Osteoblast (primary cell): ENCODE measurements around the gene COX11. TPM values are rescaled to one million over a fixed set of nuclear protein-coding genes. Genes with fewer than 3 reads are reported as not detected.

Experiments used
- DNase-seq: peaks from one replicate; pipeline ENCODE4 v3.0.0; 2011; ENCODE audit warnings: low spot score, mixed read lengths; ENCODE audit not compliant: insufficient read length; ENCODE audit errors: missing footprints
- H2AFZ ChIP-seq: 2 replicates; pipeline ENCODE4 v1.6.0; 2011; ENCODE audit warnings: mild to moderate bottlenecking, low read length
- H3K27ac ChIP-seq: 2 replicates; pipeline ENCODE4 v1.5.1; 2011; ENCODE audit warnings: mild to moderate bottlenecking, low read depth, low read length, moderate library complexity
- H3K27me3 ChIP-seq: 2 replicates; pipeline ENCODE4 v1.6.0; 2012; ENCODE audit warnings: mild to moderate bottlenecking, control low read depth, inconsistent platforms, low read length, moderate library complexity; ENCODE audit not compliant: insufficient read depth
- H3K36me3 ChIP-seq: 2 replicates; pipeline ENCODE4 v1.5.1; 2011; ENCODE audit warnings: mild to moderate bottlenecking, low read length, control low read depth, moderate library complexity; ENCODE audit not compliant: insufficient read depth
- H3K4me1 ChIP-seq: 2 replicates; pipeline ENCODE4 v1.5.1; 2011; ENCODE audit warnings: mild to moderate bottlenecking, low read length, control low read depth, moderate library complexity; ENCODE audit not compliant: insufficient read depth
- H3K4me2 ChIP-seq: 2 replicates; pipeline ENCODE4 v1.6.0; 2011; ENCODE audit warnings: mild to moderate bottlenecking, low read length; ENCODE audit not compliant: insufficient read depth
- H3K4me3 ChIP-seq: fragments of 200-600 bp; sonication (generic); 3 replicates; pipeline ENCODE4 v1.5.1; 2012; ENCODE audit warnings: mild to moderate bottlenecking, low read length, inconsistent platforms; ENCODE audit not compliant: insufficient read depth
- H3K79me2 ChIP-seq: 2 replicates; pipeline ENCODE4 v1.6.0; 2012; ENCODE audit warnings: mild to moderate bottlenecking, low read length, control low read depth, inconsistent platforms; ENCODE audit not compliant: insufficient read depth
- H3K9me3 ChIP-seq: 2 replicates; pipeline ENCODE4 v1.5.1; 2011; ENCODE audit warnings: low read depth, low read length, control low read depth
- H4K20me1 ChIP-seq: 2 replicates; pipeline ENCODE4 v1.6.0; 2012; ENCODE audit warnings: mild to moderate bottlenecking, low read length, control low read depth; ENCODE audit not compliant: insufficient read depth
- total RNA-seq: library from RNA; depleted of rRNA; stranded (reverse); fragments of >200 nt; gene quantifications from 2 replicates; pipeline ENCODE4 v1.2.3, GENCODE V29; 2012
- TF ChIP-seq, protein P1 (sequence below): IDR thresholded peaks from 2 replicates; pipeline ENCODE4 v1.5.1; 2011; ENCODE audit warnings: mild to moderate bottlenecking, low read depth, low read length, moderate library complexity; ENCODE audit errors: extremely low read depth

Gene COX11
- total RNA-seq, 1 donor = 38.7 TPM

DNA sequence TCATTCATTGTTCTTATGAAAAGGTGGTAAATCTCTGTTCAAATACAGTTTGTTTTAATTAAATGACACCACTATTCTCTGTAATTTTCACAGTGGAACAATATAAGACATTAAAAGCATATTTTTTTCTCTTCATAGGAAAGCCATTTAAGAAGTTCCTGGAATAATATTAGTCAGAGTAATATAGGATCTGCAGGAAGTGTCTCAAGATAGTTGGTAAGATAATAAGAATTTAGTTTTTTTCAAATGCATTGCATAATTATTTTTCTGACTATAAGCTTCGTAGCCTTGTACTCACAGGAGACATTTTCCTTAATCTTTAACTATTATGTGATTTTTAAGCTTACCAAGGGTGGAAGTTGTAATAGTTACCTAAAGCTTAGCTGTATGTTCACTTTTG is 17.0 kb upstream of the COX11 start:
- Histone ChIP-seq H2AFZ (no peak overlapping the region), H3K79me2 (peaks cover 2% of the 10 kb centered on the region), H3K9me3 (no peaks in the 10 kb centered on the region), H3K4me3 (no peak overlapping the region), H3K27me3 (no peaks in the 10 kb centered on the region), H4K20me1 (no peaks in the 10 kb centered on the region), H3K36me3 (no peaks in the 10 kb centered on the region), H3K27ac (no peak overlapping the region), H3K4me1 (peaks cover 3% of the 10 kb centered on the region), H3K4me2 (no peak overlapping the region)
- TF ChIP-seq, protein P1, sequence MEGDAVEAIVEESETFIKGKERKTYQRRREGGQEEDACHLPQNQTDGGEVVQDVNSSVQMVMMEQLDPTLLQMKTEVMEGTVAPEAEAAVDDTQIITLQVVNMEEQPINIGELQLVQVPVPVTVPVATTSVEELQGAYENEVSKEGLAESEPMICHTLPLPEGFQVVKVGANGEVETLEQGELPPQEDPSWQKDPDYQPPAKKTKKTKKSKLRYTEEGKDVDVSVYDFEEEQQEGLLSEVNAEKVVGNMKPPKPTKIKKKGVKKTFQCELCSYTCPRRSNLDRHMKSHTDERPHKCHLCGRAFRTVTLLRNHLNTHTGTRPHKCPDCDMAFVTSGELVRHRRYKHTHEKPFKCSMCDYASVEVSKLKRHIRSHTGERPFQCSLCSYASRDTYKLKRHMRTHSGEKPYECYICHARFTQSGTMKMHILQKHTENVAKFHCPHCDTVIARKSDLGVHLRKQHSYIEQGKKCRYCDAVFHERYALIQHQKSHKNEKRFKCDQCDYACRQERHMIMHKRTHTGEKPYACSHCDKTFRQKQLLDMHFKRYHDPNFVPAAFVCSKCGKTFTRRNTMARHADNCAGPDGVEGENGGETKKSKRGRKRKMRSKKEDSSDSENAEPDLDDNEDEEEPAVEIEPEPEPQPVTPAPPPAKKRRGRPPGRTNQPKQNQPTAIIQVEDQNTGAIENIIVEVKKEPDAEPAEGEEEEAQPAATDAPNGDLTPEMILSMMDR = no peak
- DNase-seq = no peak

DNA sequence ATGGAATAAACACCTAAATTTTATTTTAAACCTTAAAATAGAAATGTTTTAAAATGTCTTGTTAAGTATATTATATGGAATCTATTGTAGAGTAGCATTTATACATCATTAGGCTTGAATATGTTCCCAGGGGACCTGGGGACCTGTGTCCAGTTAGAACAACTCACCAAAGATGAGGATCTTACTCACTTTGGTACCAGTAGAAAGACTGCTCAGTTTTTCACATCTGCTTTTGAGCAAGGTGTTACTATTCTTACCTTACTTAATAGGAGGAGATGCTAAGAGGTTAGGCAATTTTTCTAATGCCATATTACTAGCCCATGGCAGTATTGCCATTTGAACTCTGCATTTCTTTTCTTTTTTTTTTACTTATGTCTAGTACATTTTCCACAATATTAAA is 14.8 kb upstream of the COX11 start:
- Histone ChIP-seq H3K79me2 (peaks cover 6% of the 10 kb centered on the region), H3K36me3 (no peaks in the 10 kb centered on the region), H3K4me3 (no peak overlapping the region), H3K27me3 (no peaks in the 10 kb centered on the region), H3K4me1 (peaks cover 3% of the 10 kb centered on the region), H3K27ac (no peak overlapping the region), H2AFZ (no peak overlapping the region), H3K4me2 (no peak overlapping the region), H3K9me3 (no peaks in the 10 kb centered on the region), H4K20me1 (no peaks in the 10 kb centered on the region)
- no peak for DNase-seq
- TF ChIP-seq, protein P1 = no peak

DNA sequence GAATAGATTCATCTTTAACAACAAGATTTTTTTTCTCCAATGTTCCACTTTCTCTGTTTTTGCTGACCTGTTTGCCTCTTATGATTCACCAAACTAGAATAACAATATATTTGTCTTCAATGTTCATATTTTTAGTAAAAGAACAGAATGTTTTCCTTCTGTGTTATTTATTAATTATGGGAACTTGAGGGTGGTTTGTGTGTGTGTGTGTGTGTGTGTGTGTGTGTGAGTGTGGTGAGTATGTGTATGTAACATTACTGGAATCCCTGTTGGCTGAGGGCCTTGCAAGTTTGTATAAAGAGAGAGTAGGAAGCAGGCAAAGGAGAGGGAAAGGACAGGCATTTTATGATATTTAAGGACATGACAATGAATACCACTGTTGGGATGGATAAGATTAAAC is 13.9 kb upstream of the COX11 start:
- peaks cover 6% of the 10 kb centered on the region for H3K79me2 ChIP-seq
- H3K4me3 ChIP-seq = no peak overlapping the region
- no peak overlapping the region for H3K27ac ChIP-seq
- no peak overlapping the region for H3K4me2 ChIP-seq
- DNase-seq = no peak
- no peak overlapping the region for H2AFZ ChIP-seq
- H3K4me1 ChIP-seq = peaks cover 3% of the 10 kb centered on the region
- TF ChIP-seq, protein P1 = no peak
- no peaks in the 10 kb centered on the region for H3K27me3 ChIP-seq
- H3K9me3 ChIP-seq = no peaks in the 10 kb centered on the region
- no peaks in the 10 kb centered on the region for H3K36me3 ChIP-seq
- no peaks in the 10 kb centered on the region for H4K20me1 ChIP-seq

DNA sequence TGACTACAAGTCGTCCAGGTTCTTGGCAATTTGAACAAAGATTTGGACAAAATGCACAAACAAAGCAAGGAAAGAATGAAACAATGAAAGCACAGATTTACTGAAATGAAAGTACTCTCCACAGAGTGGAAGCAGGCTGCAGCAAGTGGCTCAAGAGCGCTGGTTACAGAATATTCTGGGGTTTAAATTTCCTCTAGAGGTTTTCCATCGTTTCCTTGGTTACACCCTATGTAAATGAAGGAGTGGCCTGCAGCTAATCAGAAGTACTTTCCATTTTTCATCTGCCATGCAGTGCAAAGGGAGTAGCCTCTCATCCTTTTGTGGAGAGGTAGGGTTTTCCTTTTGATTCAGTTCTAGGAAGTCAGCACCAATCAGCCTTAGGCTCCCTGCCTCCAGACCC is 11.9 kb upstream of the COX11 start:
- no peaks in the 10 kb centered on the region for H4K20me1 ChIP-seq
- DNase-seq = no peak
- no peaks in the 10 kb centered on the region for H3K9me3 ChIP-seq
- no peak overlapping the region for H3K4me3 ChIP-seq
- no peak overlapping the region for H3K27ac ChIP-seq
- peaks cover 2% of the 10 kb centered on the region for H3K4me1 ChIP-seq
- H3K36me3 ChIP-seq = no peaks in the 10 kb centered on the region
- H3K4me2 ChIP-seq = no peak overlapping the region
- H2AFZ ChIP-seq = no peak overlapping the region
- TF ChIP-seq, protein P1 = no peak
- H3K79me2 ChIP-seq = peaks cover 13% of the 10 kb centered on the region
- H3K27me3 ChIP-seq = no peaks in the 10 kb centered on the region
